Astrocyte (in vitro differentiated cells and primary cell): ENCODE data around the gene ZNF837. TPM values are rescaled to one million over a fixed set of nuclear protein-coding genes. Genes with fewer than 3 reads are reported as not detected.

Experiments used
- DNase-seq: peaks from one replicate; pipeline ENCODE4 v3.0.0-alpha.2; 2010; ENCODE audit warnings: low read depth
- FAIRE-seq: peaks from 2 replicates; lab custom pipeline; 2011; peaks lifted over from hg19 to GRCh38; lab: Jason Lieb, UNC
- H2AFZ ChIP-seq: 2 replicates; pipeline ENCODE4 v1.6.0; 2012; ENCODE audit warnings: low read depth, low read length, inconsistent platforms
- H3K27ac ChIP-seq: 2 replicates; pipeline ENCODE4 v1.5.1; 2011; ENCODE audit warnings: low read depth, low read length, inconsistent platforms
- H3K27me3 ChIP-seq: 2 replicates; pipeline ENCODE4 v1.6.0; 2011; ENCODE audit warnings: low read length, inconsistent platforms; ENCODE audit not compliant: insufficient read depth
- H3K36me3 ChIP-seq: 2 replicates; pipeline ENCODE4 v1.5.1; 2011; ENCODE audit warnings: low read length, inconsistent platforms; ENCODE audit not compliant: insufficient read depth
- H3K4me1 ChIP-seq: 2 replicates; pipeline ENCODE4 v1.5.1; 2011; ENCODE audit warnings: low read length, inconsistent platforms; ENCODE audit not compliant: insufficient read depth
- H3K4me2 ChIP-seq: 2 replicates; pipeline ENCODE4 v1.6.0; 2012; ENCODE audit warnings: low read length, inconsistent platforms
- H3K4me3 ChIP-seq: 2 replicates; pipeline ENCODE4 v1.5.1; 2011; ENCODE audit warnings: low read depth, mild to moderate bottlenecking, low read length, inconsistent platforms; ENCODE audit not compliant: insufficient read depth
- H3K79me2 ChIP-seq: 2 replicates; pipeline ENCODE4 v1.6.0; 2012; ENCODE audit warnings: mild to moderate bottlenecking, low read length, inconsistent platforms; ENCODE audit not compliant: insufficient read depth
- H3K9ac ChIP-seq: 2 replicates; pipeline ENCODE4 v1.6.0; 2012; ENCODE audit warnings: mild to moderate bottlenecking, low read length, inconsistent platforms
- H3K9me3 ChIP-seq: 2 replicates; pipeline ENCODE4 v1.5.1; 2012; ENCODE audit warnings: low read depth, mild to moderate bottlenecking, low read length, inconsistent platforms; ENCODE audit not compliant: insufficient read depth
- H4K20me1 ChIP-seq: 2 replicates; pipeline ENCODE4 v1.6.0; 2012; ENCODE audit warnings: low read length, inconsistent platforms; ENCODE audit not compliant: insufficient read depth
- H3K27ac Mint-ChIP-seq: one replicate; pipeline ENCODE4 v1.8.0; 2021; ENCODE audit warnings: mild to moderate bottlenecking, mixed read lengths; ENCODE audit not compliant: unreplicated experiment
- H3K27me3 Mint-ChIP-seq: one replicate; pipeline ENCODE4 v1.8.0; 2021; ENCODE audit warnings: low read depth, mixed read lengths; ENCODE audit not compliant: unreplicated experiment
- H3K36me3 Mint-ChIP-seq: one replicate; pipeline ENCODE4 v1.8.0; 2021; ENCODE audit warnings: low read depth, mixed read lengths; ENCODE audit not compliant: unreplicated experiment
- H3K4me1 Mint-ChIP-seq: one replicate; pipeline ENCODE4 v1.8.0; 2021; ENCODE audit warnings: low read depth, mixed read lengths; ENCODE audit not compliant: unreplicated experiment
- H3K4me3 Mint-ChIP-seq: one replicate; pipeline ENCODE4 v1.8.0; 2021; ENCODE audit warnings: mild to moderate bottlenecking, moderate library complexity, mixed read lengths; ENCODE audit not compliant: unreplicated experiment
- H3K9me3 Mint-ChIP-seq: one replicate; pipeline ENCODE4 v1.8.0; 2021; ENCODE audit warnings: mild to moderate bottlenecking, mixed read lengths; ENCODE audit not compliant: unreplicated experiment
- CTCF ChIP-seq: IDR thresholded peaks from 2 replicates; pipeline ENCODE4 v1.5.1; 2011; ENCODE audit warnings: low read depth, mild to moderate bottlenecking, inconsistent platforms, low read length, moderate library complexity; ENCODE audit not compliant: insufficient read depth
- EZH2 ChIP-seq: IDR thresholded peaks from 2 replicates; pipeline ENCODE4 v1.6.1; 2012; ENCODE audit warnings: mild to moderate bottlenecking, low read length, inconsistent platforms; ENCODE audit not compliant: insufficient read depth
- total RNA-seq: library from RNA; stranded (reverse); gene quantifications from 2 replicates; pipeline ENCODE4 v1.2.1, GENCODE V29; 2021

Gene ZNF837
- total RNA-seq, 1 donor from 2014 or later: 2.4 TPM

- Mint-ChIP-seq H3K4me3 (no peak overlapping the region), H3K4me1 (peaks cover 2% of the 10 kb centered on the region), H3K27ac (no peak overlapping the region), H3K36me3 (peaks cover 9% of the 10 kb centered on the region), H3K9me3 (no peaks in the 10 kb centered on the region), H3K27me3 (no peaks in the 10 kb centered on the region)
- DNase-seq (no peak), FAIRE-seq (no peak)
- no peak overlapping the region for H3K4me3 ChIP-seq
- H3K27ac ChIP-seq: no peak overlapping the region
- peaks cover 16% of the 10 kb centered on the region for H3K9me3 ChIP-seq
- TF ChIP-seq EZH2 (no peak), CTCF (no peak)
- H3K9ac ChIP-seq: no peak overlapping the region
- H3K79me2 ChIP-seq: no peaks in the 10 kb centered on the region
- no peak overlapping the region for H3K4me2 ChIP-seq
- peaks cover 5% of the 10 kb centered on the region for H3K4me1 ChIP-seq
- H2AFZ ChIP-seq: no peak overlapping the region
- no peaks in the 10 kb centered on the region for H3K36me3 ChIP-seq
- peaks cover 3% of the 10 kb centered on the region for H4K20me1 ChIP-seq
- peaks cover 5% of the 10 kb centered on the region for H3K27me3 ChIP-seq
These were observed 26.3 kb downstream of the ZNF837 start for GRCh38 chr19:58354478-58355030.

GRCh38 chr19:58353717-58354477, 26.9 kb downstream of the ZNF837 start:
- peaks cover 8% of the 10 kb centered on the region for H4K20me1 ChIP-seq
- peaks cover 5% of the 10 kb centered on the region for H3K4me1 ChIP-seq
- no peak overlapping the region for H3K9ac ChIP-seq
- peaks cover 16% of the 10 kb centered on the region for H3K9me3 ChIP-seq
- DNase-seq: no peak
- H3K36me3 ChIP-seq: no peaks in the 10 kb centered on the region
- peaks cover 5% of the 10 kb centered on the region for H3K27me3 ChIP-seq
- Mint-ChIP-seq H3K9me3 (no peaks in the 10 kb centered on the region), H3K4me3 (no peak overlapping the region), H3K4me1 (peaks cover 2% of the 10 kb centered on the region), H3K27me3 (no peaks in the 10 kb centered on the region), H3K27ac (no peak overlapping the region), H3K36me3 (peaks cover 11% of the 10 kb centered on the region)
- FAIRE-seq: no peak
- no peak overlapping the region for H3K4me3 ChIP-seq
- H2AFZ ChIP-seq: no peak overlapping the region
- H3K27ac ChIP-seq: no peak overlapping the region
- H3K4me2 ChIP-seq: no peak overlapping the region
- TF ChIP-seq CTCF (no peak), EZH2 (no peak)
- H3K79me2 ChIP-seq: no peaks in the 10 kb centered on the region
